Hematopoietic multipotent progenitor cell treated with erythropoietin and hydrocortisone succinate and interleukin-3 and kit ligand, for 6 days (in vitro differentiated cells): ENCODE results near the gene KIRREL3.

Experiments used
- DNase-seq: peaks from one replicate; pipeline ENCODE4 v3.0.0-alpha.2; 2015

KIRREL3 gene

GRCh38 chr11:126592496-126593410 is 407.8 kb downstream of the KIRREL3 start:
- DNase-seq: no peak

- no peak for DNase-seq
These were observed 408.5 kb downstream of the KIRREL3 start for GRCh38 chr11:126591966-126592489.

- no peak for DNase-seq
These were observed 411.1 kb downstream of the KIRREL3 start for GRCh38 chr11:126589492-126589803.

GRCh38 chr11:126588630-126589491 is 411.7 kb downstream of the KIRREL3 start:
- no peak for DNase-seq

GRCh38 chr11:126587541-126587940 is 413.0 kb downstream of the KIRREL3 start:
- no peak for DNase-seq

- peak; percentile 18 for DNase-seq
These were observed 414.6 kb downstream of the KIRREL3 start for GRCh38 chr11:126585774-126586491.

- no peak for DNase-seq
These were observed 415.2 kb downstream of the KIRREL3 start for GRCh38 chr11:126585388-126585773.

- DNase-seq: no peak
These were observed 416.8 kb downstream of the KIRREL3 start for GRCh38 chr11:126583594-126584427.

- DNase-seq: no peak
These were observed 417.5 kb downstream of the KIRREL3 start for GRCh38 chr11:126583101-126583500.

- no peak for DNase-seq
These were observed 418.5 kb downstream of the KIRREL3 start for GRCh38 chr11:126581871-126582648.

- no peak for DNase-seq
These were observed 422.1 kb downstream of the KIRREL3 start for GRCh38 chr11:126578426-126578825.

- no peak for DNase-seq
These were observed 422.5 kb downstream of the KIRREL3 start for GRCh38 chr11:126578021-126578420.

GRCh38 chr11:126575849-126576248 is 424.7 kb downstream of the KIRREL3 start:
- no peak for DNase-seq

- DNase-seq: peak; percentile 10
These were observed 427.1 kb downstream of the KIRREL3 start for GRCh38 chr11:126573325-126573978.

GRCh38 chr11:126570489-126570888 is 430.1 kb downstream of the KIRREL3 start:
- no peak for DNase-seq

GRCh38 chr11:126567419-126567818 is 433.2 kb downstream of the KIRREL3 start:
- DNase-seq: no peak

- DNase-seq: no peak
These were observed 436.0 kb downstream of the KIRREL3 start for GRCh38 chr11:126564566-126564965.

- DNase-seq: peak; percentile 82
These were observed 439.2 kb downstream of the KIRREL3 start for GRCh38 chr11:126561327-126561893.

- no peak for DNase-seq
These were observed 440.3 kb downstream of the KIRREL3 start for GRCh38 chr11:126560221-126560620.
